HG03139 (cell line): ENCODE results near the gene CDH24.

Source experiments
- ATAC-seq: cut with Tn5 transposase; IDR thresholded peaks from one replicate; pipeline ENCODE4 v1.9.1; 2021; ENCODE audit not compliant: unreplicated experiment

The CDH24 gene

GRCh38 chr14:23045419-23046357 lies 11.6 kb downstream of the CDH24 start:
- no peak for ATAC-seq

DNA sequence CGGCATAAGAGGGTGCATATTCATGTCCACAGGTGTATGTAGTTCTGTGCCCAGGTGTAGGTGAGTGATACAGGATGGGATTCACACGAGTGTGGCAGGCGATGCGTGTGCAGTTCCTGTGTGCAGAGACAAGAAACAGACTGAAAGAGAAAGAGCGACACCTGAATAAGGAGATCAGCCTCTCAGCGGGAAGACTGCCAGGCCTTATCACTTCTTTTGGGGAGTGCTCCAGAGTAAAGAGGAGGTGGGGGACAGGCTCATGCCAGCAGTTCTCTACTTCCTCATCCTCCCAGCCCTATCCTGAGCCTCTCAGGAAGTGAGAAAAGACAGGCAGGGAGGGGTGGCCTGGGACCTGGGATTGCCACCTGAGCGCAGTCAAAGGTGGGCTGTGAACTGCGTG lies 12.5 kb downstream of the CDH24 start:
- ATAC-seq, result no peak

- no peak for ATAC-seq
These were observed 13.6 kb downstream of the CDH24 start for GRCh38 chr14:23043754-23044153.

DNA sequence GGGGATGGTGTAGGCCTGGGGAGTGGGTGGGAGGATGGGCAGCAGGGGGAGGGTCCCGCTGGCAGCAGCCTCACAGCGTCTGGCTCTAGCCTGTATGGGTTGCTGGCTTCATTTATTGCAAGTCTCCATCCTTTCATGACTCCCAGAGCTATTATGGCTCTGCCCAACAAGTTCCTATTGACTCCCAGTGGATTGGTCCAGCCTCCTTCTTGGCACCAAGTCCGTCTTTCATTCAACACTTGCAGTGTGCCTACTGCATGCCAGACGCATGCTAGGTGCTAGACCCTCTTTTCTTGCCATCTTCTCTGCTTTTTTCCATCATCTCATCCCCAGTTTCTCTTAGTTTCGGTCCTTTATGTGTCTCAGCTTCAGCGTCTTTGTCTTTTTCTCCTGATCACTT lies 14.2 kb downstream of the CDH24 start:
- ATAC-seq, result no peak

DNA sequence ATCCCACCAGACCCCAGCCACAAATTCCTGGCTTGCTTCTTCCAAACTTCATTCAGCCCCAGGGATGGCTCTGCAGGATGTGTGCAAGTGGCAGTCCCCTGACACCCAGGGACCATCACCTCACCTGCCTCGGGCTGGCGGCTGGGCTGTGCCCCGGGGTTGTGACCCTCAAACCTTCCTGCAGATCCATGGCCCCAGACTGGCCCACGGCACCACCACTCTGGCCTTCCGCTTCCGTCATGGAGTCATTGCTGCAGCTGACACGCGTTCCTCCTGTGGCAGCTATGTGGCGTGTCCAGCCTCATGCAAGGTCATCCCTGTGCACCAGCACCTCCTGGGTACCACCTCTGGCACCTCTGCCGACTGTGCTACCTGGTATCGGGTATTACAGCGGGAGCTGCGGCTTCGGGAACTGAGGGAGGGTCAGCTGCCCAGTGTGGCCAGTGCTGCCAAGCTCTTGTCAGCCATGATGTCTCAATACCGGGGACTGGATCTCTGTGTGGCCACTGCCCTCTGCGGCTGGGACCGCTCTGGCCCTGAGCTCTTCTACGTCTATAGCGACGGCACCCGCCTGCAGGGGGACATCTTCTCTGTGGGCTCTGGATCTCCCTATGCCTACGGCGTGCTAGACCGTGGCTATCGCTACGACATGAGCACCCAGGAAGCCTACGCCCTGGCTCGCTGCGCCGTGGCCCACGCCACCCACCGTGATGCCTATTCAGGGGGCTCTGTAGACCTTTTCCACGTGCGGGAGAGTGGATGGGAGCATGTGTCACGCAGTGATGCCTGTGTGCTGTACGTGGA lies 15.0 kb downstream of the CDH24 start, which contains the start of gene PSMB11:
Gene PSMB11, plus strand, starts transcription at position 51 of the 804 bp plus-strand sequence. Its CDS starts 14 bp downstream, at position 65.
- no peak for ATAC-seq

- no peak for ATAC-seq
These were observed 15.6 kb downstream of the CDH24 start for GRCh38 chr14:23041729-23042128.

GRCh38 chr14:23040100-23040499 lies 17.2 kb downstream of the CDH24 start:
- no peak for ATAC-seq

- ATAC-seq, result no peak
These were observed 21.8 kb downstream of the CDH24 start for GRCh38 chr14:23035303-23036144.

DNA sequence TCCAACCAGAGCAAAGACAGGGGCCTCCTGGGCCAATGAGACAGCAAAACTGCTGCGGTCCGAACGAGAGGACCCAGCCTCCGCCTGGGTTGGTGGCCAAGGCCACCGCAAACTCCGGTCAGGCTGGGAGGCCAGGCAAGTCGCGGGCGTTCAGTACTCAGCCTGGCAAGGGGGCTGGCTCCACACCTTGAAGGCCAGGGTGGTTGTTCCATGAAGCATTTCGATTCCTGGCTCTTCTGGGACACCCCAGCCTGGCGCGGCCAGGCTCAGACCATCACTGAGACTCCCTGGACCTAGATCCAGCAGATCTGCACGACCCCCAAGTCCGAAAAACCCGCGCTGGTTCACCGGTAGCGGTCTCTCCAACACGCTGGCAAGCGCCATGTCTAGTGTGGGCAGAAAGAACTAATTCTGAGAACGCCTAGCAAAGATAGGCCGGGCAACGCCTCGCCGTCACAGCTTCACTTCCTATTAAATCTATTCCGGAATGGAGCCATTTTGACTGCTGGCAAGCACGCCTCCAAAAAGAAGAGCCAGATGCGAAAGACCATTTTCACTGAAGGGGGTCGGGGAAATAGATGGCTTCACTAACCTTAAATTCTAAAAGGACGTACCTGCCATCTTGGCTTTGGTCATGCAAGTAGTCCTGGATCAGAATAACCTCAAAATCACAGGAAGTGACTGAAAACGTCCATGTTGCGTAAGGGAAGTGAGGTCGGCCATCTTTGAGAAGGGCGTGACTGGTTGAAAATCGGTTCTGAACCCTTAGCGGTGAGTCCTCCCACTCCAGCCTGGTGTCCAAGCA lies 22.6 kb downstream of the CDH24 start, which contains the start of gene PSMB5:
Gene PSMB5, minus strand, starts transcription at position 403 of the 805 bp plus-strand sequence. Its CDS starts 19 bp downstream, at position 384.
- ATAC-seq, result peak; percentile 83

DNA sequence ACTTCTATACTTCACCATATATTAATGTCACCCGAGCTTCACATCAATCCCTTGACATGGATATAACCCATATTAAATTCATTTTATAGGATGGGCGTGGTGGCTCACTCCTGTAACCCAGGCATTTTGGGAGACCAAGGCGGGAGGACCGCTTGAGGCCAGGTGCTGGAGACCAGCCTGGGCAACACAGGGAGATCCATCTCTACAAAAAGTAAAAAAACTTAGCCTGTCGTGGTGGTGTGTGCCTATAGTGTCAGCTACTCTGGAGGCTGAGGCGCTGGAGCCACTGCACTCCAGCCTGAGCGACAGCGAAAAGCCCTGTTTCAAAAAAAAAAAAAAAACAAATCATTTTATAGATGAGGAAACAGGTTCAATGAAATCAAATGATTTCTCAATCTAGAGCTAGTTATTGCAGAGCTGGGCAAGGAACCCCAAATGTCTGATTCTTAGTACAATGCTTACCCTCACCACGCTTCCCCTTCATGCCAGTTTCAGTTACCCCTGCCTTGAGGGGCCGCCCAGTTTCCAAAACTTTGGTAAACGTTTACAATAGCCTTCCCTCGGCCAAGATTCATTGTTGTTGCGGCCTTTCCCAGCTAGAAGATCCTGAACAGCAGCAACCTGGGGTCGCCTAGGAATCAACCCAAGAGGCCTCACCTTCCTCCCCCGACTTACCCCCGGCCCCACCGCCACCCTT lies 23.4 kb downstream of the CDH24 start:
- no peak for ATAC-seq

DNA sequence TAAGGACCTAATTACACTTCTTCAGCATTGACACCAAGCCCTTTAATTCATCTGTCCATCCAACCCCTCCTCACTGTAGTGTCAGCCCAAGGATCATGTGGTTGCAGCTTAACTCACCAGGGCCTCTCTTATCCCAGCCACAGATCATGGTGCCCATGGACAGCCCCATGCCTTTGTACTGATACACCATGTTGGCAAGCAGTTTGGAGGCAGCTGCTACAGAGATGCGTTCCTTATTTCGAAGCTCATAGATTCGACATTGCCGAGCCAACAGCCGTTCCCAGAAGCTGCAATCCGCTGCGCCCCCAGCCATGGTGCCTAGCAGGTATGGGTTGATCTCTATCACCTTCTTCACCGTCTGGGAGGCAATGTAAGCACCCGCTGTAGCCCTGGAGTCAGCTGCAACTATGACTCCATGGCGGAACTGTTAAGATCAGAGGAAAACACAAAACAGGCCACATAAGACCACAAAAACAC lies 24.0 kb downstream of the CDH24 start:
- ATAC-seq, result no peak

DNA sequence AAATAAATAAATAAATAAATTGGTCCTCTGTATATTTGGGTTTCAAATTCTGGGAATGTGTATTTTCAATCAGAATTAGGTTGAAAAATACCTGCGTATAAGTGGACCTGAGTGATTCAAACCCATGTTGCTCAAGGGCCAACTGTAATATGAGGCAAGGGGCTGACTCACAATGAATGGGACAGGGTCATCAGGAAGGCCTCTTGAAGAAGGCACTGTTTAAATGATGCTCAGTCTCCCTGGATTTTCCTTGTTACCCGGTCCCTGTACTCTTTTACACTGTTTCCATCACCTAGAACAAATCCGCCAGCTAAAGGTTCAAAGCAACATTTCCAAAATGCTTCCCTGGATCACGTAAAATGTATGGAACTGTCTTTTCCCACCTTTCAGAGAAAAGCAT lies 26.4 kb downstream of the CDH24 start:
- no peak for ATAC-seq

GRCh38 chr14:23028799-23029198 lies 28.5 kb downstream of the CDH24 start:
- no peak for ATAC-seq

GRCh38 chr14:23025151-23025814 lies 32.0 kb downstream of the CDH24 start:
- no peak for ATAC-seq

GRCh38 chr14:23024612-23025075 lies 32.7 kb downstream of the CDH24 start:
- ATAC-seq, result no peak

DNA sequence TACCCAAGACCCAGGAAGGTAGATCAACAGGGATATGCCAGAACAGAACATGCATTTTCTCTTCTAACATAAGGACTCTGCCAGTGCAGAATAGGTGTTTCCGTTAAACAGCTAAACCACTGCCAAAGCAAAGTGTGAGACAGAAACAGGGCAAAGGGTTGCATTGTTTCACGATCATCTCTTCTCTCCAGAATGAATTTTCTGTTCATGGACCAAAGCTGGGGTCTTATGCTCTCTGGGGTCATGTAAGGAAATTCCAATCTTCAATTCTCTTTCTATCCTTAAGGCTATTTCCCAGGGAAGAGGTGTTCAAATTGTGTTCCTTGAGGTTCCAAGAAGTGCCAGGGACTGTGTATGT lies 33.5 kb downstream of the CDH24 start:
- ATAC-seq, result no peak

DNA sequence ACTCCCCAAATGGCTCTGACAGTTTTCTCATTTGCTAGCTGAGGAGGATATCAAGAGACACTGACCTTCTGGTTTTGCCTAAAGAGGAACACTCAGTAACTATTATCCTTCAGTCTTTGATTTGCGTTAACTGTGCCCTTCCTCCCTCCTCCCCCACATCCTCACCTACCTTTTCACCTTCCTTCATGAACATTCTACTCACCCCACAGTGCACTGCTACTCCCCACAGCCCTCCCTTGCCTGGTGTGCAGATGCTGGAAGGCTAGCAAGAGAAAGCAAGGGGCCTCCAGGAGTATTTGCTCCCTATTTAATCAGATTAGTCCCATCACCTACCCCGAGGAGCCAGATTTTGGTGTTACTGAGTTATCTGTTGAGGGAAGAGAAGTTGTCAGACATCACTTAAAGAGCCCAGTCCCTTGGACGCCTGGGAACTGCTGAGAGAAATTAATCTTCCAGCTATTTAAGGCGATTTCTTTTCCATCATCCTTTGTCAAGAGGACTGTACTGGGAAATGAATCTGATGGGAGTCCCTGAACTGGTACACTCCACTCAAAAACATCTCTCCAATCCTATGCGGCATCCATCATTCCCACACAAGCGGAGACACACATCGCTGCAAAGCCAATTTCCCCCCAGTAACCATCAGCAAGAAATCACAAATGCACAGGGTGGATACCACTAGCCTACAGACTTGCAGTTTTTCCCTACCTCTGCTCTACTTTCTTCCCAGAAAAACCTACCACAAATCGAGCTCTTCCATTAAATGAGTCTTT lies 34.1 kb downstream of the CDH24 start:
- no peak for ATAC-seq

GRCh38 chr14:23021889-23022442 lies 35.4 kb downstream of the CDH24 start:
- ATAC-seq, result no peak
